NCI-H748 (cell line): Measurements from ENCODE around the gene UGT3A2.
"Not testable (repeated sequence)": the region's sequence is repeated elsewhere in the genome, so short reads cannot be mapped to it uniquely, and the experiment has no call there.

ENCODE experiments used
- DNase-seq: peaks from one replicate; lab custom pipeline; 2025; ENCODE audit not compliant: unreplicated experiment; lab: John Stamatoyannopoulos, UW

Gene UGT3A2

DNA sequence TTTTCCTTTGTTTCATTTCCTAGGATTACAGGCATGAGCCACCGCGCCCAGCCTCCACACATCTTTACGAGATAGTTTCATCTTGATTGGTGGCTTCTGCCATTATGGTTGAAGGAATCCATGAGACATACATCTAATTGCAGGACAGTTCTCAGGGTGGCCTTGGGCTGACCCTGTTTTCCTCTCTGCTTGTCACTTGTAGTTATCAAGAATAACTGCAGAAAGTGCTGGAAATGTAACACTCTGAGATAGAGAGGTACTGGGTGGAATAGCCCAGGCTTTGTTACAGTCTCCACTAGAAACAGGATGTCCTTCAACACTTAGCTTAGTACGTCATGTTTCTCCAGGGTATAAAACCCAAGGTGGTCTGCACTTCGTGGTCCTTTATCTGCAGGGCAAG is 10.7 kb downstream of the UGT3A2 start:
- no peak for DNase-seq

DNA sequence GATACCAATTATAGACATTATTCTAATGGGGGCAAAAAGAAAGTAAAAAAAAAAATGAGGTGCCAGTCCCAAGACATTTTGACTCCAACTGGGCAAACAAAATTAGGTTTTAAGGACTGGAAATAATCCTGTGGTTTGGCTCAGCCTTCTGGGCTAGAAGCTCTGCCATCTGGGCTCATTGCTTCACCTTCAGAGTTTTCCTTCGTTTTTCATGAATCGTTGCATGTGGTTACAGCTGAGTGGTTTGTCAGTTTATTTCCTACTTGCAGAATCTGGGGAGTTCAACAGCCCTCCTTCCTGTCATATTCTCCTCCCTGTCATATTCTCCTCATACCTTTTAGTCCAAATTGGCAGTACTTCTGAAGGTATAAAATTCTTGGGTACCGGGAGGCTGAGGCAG is 12.0 kb downstream of the UGT3A2 start:
- DNase-seq, result no peak

DNA sequence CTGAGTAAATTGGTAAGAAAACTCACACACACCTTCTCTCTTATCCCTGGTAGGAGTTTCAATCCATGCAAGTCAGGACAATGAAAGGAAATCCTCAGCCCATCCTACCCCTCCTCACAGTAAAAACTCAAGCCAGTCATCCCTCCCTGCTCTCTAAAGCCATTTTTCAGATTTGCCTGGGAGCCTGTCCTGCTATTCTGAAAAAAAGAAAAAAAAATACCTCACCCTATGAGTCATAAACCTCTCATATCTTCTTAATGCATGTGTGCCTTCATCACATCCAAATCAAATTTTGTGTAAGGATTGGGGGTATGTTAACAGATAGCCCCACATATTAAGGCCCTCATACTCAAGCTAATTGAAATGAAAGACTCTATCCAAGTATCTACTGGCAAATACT is 14.1 kb downstream of the UGT3A2 start:
- DNase-seq, result no peak

DNA sequence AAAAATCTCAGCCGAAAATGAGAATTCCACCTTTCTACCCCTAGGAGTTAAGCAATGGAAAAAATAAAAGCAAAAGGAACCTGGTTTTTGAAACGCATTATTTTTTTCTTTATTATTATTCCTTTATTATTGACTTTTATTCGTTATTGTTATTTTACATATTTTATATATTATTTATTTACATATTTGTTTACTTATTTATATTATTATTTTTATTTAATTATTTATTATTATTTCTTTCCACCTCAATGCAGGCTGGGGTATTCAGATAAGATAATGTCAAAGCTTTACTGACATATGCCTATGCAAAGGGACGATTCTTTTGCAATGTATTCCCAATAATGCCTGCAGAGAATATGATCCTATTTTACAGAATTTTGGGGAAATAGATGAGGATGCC is 16.7 kb downstream of the UGT3A2 start:
- no peak for DNase-seq

DNA sequence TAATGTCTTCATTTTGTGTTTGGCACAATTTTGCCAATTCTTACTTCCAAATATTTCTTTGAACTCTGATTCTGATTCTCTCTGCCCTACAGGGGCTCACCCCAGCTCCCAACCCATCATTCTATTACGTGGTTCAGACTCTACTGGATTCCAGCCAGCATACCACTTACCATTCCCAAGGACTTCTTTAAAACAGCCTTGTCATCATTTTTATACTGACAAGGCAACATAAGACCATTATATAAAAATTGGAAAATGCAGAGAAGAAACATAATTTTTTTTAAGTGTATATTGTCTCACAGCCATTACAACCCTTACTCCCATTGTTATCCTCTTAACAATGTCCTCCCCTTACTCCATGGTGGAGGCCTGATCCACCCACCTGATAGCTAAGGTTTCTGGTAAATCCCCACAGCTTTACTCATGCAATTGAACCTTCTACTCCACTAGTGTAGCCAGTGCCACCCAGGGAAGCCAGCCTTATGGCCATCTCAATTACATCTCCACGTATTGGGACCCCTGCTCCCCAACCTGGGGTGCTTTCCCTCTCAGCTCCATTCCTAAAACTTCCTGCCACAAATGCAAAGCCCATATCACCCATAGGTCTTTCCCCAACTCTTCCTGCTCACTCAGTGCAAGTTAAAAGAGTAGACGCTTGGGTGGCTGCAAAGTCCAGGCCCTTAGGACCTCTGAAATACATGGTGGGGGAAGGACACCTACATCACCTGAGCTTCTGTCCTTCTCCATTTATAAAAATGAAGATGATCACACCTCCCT is 19.1 kb downstream of the UGT3A2 start:
- DNase-seq, result no peak

DNA sequence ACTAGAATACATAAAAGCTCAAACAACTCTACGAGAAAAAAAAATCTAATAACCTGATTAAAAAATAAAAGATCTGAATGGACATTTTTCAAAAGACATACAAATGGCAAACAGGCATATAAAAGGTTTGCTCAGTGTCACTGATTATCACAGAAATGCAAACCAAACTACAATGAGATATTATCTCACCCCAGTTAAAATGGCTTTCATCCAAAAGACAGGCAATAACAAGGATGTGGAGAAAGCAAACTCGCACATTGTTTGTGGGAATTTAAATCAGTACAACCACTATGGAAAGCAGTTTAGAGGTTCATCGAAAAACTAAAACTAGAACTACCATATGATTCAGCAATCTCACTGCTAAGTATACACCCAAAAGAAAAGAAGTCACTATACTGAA is 20.8 kb downstream of the UGT3A2 start:
- no peak for DNase-seq

DNA sequence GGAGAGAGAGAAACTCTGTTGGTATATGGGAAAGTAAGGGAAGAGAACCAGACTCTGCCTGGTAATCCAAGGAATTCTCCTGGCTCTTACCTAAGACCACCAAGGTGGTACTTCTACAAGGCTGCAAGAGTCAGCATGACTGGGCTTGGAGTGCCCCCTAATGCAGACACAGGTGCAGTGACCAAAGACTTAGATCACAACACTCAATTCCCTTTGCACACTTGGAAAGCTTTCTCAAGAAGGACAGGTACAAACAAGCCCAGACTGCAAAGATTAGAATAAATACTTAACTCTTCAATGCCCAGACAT is 25.2 kb downstream of the UGT3A2 start:
- DNase-seq, result no peak

DNA sequence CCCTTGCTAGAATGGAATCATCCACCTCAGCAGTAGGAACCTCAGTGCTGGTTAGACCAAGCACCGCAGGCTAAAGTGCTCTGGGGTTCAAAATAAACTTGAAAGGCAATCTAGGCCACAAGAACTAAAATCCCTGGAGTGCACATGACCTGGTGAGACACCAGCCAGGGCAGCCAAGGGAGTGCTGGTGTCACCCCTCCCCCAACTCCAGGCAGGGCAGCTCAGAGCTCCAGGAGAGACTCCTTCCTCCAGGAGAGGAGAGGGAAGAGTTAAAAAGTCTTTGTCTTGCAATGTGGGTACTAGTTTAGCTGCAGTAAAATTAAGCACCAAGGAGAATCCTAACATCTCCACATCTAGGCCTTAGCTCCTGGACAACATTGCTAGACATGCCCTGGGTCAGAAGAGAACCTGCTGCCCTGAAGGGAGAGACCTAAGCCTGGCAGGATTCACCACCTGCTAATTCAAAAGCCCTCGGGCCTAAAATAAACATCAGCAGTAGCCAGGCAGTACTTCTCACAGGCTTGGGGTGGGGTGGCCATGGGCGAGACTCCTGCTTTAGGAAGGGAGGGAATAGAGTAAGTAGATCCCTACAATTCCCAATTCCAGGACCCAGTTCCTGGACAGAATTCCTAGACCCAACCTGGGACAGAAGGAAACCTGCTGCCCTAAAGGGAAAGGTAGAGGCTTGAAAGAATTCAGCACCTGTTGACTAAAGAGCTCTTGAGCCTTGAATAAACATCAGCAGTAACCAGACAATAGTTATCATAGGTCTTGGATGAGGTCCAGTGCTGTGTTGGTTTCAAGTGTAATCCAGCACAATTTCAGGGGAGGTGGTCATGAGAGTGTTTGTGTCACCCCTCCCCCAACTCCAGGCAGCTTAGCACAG is 25.8 kb downstream of the UGT3A2 start:
- peak; percentile 97 for DNase-seq

DNA sequence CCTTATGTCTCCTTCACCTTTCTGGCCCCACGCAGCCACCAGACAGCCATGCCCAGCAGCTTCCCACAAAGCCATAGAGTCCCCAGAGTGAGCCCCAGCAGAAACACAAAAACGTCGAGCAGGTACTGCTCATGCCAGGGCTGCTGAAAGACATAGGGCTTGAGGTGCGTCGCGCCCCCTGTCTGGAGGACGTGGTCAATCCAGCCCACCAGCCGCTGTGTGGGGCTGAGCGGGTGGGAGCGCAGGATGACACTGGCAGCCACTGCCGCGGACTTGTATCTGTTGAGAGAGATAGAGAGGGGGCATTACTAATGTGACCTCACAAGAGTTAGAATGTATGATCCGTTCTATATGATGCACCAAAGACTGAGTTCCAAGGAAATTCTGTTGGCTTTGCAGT is 31.0 kb downstream of the UGT3A2 start:
- DNase-seq, result no peak

DNA sequence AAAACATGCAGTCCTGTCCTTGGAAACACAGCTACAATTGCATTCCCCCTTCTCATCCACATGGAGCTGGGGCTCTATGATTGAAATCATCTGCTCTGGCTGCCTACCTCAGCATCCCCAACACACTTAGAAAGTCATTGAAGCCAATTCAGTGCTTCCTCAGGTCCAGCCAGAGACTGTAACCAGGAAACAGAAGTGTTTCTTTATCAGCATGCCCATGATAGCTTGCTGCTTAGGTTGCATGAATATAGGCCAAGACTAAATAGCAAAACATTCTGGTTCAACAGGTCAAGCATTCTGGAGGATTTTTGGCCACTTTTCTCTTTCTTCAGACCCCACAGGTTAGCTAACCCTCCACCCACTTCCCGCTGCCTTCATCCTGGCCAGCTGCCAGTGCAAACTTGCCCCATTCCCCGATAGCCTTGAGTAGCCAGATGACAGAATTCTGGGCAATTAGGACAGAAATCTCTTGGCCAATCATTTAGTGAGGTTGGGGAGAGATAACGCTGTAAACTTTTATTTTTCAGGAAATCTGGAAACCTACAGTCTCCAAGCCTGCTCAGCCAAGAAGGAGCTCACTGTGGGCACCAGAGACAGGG is 32.0 kb downstream of the UGT3A2 start:
- DNase-seq, result not testable (repeated sequence)

DNA sequence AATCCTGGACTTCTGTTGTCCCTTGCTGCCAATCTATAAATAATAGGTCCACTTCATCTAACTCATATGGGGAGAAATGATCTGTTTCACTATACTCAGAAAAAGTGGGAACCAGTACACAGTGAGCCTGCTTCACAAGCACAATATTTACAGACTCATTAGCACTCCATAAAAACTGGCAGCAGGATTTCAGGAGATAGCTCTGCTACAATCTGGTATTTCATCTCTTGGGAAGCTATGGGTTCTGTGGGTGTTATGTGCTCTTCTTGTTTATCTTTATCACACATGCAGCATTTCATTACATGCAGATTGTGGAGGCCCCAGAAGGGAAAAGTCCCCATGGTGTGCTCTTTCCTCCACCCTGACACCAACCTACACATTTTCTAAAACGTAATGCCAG is 33.2 kb downstream of the UGT3A2 start:
- no peak for DNase-seq

DNA sequence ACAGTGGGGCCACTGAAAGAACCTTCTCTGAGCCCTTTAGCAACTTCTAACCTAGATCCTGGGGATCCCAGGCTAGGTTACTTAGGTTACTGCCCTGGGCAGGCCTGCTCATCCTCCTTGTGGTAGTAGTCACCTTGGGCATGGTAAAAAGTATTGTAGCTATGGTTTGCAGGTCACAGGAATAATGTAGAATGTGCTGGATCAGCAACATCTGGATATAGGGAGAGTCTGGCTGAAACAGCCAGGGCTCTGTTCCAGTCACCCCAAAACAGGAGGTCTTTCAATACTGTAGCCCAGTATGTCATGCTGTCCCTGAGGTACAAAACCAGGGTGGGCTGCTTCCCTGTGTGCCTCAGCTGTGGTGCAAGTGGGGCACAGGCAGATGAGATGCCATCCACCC is 33.6 kb downstream of the UGT3A2 start:
- no peak for DNase-seq

DNA sequence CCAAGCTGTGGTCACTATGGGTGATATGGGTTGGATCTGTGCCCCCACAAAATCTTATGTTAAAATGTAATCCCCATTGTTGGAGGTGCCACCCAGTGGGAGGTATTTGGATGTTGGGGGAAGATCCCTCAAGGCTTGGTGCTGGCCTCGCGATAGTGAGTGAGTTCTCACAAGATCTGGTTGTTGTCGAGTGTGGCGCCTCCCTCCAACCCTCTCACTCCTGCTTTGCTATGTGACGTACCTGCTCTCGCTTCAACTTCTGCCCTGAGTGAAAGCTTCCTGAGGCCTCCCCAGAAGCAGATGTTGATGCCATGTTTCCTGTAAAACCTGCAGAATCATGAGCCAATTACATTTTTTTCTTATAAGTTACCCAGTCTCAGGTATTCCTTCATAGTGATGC is 35.5 kb downstream of the UGT3A2 start:
- DNase-seq, result no peak

DNA sequence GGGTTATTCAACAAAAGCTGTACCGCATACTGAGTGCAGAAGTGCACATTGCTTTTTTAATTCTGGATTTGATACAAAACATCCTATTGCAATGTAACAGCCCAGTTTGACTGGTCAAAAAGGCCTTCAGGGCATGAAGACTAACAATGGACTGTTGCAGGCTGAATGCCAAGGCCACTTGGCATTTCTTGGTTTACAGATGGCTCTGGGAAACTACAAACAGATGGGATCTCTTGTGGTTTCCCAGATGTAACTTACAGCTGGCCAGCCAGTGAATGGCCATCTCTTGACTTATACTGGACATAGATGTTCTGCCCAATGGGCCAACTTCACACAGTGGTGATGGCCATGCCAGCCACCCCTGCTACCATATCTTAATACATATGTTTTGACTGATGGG is 36.8 kb downstream of the UGT3A2 start:
- DNase-seq, result no peak

DNA sequence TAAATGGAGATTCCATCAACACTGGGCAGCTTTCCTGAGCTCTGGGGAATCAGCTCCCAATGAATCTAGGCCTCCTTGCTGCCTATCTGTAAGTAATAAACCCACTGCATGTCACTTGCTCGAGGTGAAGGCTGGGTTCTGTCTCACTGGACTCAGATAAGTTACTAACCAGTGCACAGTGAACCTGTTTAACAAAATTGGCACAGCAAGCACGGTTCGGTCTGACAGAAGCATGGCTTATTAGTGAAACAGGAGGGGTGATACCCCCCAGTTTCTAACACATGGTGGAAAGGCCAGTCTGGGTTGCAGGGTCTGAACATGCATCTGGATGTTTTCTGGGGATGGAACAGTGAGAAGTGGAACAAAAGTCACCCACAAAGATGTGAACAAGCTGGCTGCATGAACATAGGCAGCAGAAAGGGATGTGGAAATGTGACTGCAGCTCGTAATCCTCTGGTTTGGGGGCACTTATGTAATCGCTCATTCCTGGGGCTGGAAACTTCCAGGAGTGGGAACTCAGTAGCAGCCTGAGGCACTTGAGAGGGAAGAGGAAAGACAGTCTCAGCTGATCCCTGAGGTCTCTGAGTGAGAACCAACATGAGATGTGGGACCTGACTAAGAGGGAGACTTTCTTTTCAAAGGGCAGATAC is 37.7 kb downstream of the UGT3A2 start:
- no peak for DNase-seq

DNA sequence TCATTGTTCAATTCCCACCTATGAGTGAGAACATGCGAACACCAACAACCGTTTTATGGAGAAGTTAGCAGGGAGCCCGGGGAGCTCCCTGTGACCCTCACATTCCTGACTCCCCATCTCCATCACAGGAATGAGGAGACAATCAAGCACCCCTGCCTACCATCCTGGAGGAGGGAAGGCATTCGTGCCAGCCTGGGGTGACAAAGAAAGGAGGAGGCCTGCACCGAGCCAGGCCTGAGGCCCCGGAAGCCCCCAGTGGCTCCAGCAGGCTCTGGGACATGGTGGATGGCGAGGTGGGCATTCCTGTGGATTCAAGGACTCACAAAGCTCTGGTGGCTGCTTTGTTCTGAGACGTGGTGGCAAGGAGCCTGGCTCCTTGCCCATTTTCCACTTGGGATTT is 39.0 kb downstream of the UGT3A2 start:
- no peak for DNase-seq

DNA sequence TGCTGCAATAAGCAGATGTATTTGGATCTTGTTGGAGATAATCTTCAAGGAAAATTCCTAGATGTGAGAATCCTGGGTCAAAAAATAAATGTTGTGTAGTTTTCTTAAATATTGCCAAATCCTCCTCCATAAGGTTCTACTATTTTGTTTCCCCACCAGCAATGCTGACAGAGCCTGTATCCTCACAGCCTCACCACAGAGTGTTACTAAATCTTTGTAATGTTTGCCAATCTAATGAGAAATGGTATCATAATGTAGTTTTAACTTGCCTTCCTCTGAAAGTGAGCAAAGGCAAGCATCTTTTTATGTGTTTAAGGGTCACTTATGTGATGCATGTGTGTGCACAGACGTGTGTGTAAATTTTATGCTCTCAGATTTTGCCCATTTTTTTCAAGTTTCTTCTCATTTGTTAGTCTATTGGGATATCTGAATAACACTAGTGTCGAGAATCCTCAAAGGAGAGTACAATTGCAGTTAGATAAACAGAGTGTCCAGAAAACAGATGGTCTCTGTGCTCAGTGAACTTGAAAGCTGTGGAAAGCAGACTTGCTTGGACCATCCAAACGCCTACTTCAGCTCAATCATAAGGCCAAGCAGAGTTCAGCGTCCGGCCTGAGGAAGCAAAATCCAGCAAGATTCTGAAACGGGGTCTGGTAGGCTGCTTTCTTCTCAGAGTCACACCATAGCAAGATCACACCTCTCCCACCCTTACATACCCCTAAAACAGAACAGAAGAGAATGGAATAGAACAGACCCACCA is 39.8 kb downstream of the UGT3A2 start:
- no peak for DNase-seq

DNA sequence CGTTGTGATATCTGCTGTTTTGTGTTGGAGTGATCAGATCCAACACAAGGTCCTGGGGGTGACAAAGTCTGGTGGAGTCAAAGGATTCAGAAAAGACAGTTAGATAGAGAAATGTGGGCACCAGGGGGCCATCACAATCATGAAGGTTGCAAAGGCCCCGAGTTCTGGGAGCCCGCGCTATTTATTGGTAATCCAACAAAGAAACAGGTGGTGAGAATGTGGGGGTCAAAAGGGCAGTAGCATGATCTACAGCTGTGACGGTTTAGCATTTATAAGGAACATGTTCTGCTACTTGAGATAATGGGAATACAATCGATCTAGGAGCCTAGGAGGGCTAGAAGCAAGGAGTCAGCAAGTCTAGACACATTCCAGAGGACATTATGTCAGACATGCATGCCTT is 44.4 kb downstream of the UGT3A2 start:
- not testable (repeated sequence) for DNase-seq

DNA sequence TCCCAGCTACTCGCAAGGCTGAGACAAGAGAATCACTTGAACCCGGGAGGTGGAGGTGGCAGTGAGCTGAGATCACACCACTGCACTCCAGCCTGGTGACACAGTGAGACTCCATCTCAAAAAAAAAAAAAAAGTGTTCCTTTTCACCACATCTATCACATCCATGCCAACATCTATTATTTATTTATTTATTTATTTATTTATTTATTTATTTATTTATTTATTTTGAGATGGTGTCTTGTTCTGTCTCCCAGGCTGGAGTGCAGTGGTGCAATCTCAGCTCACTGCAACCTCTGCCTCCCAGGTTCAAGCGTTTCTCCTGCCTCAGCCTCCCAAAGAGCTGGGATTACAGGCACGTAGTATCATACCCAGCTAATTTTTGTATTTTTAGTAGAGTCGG is 47.1 kb downstream of the UGT3A2 start:
- not testable (repeated sequence) for DNase-seq

DNA sequence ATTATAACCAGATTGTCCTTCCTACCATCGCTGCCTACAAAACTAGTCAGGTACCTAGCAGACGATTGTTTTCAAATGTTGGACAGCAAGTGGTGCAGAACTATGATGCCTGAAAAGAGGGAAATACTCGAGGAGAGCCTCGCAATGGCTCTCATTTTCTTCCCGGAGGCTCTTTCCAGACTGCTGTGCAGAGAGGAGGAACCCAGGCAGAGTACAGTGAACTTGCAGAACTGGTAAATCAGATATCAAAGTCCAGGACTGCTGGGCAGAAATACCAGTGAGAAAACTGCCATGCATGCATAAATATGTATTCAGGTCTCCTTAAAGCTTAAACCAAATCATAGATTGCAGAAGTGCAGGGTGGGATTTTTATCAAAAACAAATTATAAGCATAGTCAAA is 49.1 kb downstream of the UGT3A2 start:
- DNase-seq, result no peak

DNA sequence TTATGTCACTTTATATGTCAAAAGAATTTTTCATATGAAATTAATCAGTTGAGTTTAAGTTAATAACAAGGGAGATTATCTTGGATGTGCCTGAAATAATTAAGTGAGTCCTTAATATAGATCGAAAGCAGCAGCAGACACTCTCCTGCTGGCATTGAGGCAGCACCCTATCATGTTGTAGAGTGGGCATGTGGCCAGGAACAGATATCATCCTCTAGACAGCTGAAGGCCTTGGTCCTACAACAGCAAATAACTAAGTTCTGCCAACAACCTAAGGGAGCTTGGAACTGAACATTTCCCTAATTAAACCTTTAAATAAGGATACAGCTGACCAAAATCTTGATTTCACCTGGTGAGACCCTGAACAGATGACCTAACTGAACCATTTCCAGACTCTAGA is 49.7 kb downstream of the UGT3A2 start:
- no peak for DNase-seq
